Large intestine (tissue), 3 donors: ENCODE data around the gene BATF3. TPM values are rescaled to one million over a fixed set of nuclear protein-coding genes. Genes with fewer than 3 reads are reported as not detected.
"Not testable (repeated sequence)": the region's sequence is repeated elsewhere in the genome, so short reads cannot be mapped to it uniquely, and the experiment has no call there.

ENCODE experiments used
- DNase-seq, 2 donors: peaks; one replicate each; pipeline versions ENCODE4 v3.0.0 to v3.0.0-alpha.2; 2013
- H3K27ac ChIP-seq: one replicate; pipeline ENCODE4 v1.5.1; 2013; ENCODE audit warnings: low read length
- H3K27me3 ChIP-seq: 2 replicates; pipeline ENCODE4 v1.6.1; 2013; ENCODE audit warnings: low read length; ENCODE audit not compliant: control insufficient read depth, insufficient read depth
- H3K36me3 ChIP-seq: 2 replicates; pipeline ENCODE4 v1.6.1; 2013; ENCODE audit warnings: low read length; ENCODE audit not compliant: control insufficient read depth, insufficient read depth
- H3K4me1 ChIP-seq: one replicate; pipeline ENCODE4 v1.6.1; 2013; ENCODE audit warnings: low read length; ENCODE audit not compliant: control insufficient read depth, insufficient read depth
- H3K4me3 ChIP-seq: one replicate; pipeline ENCODE4 v1.5.1; 2013; ENCODE audit warnings: low read length
- H3K9me3 ChIP-seq: one replicate; pipeline ENCODE4 v1.6.1; 2013; ENCODE audit warnings: mild to moderate bottlenecking, low read depth, low read length, moderate library complexity; ENCODE audit not compliant: control insufficient read depth
- WGBS: methylation state at CpG from one replicate; pipeline ENCODE4 v1.1.5; 2013; ENCODE audit warnings: low lambda C conversion rate; ENCODE audit not compliant: insufficient coverage; 5-methylcytosine and 5-hydroxymethylcytosine counted together
- polyA plus RNA-seq: library from polyadenylated mRNA; unstranded; fragments of 120-200 nt; gene quantifications from one replicate; pipeline ENCODE4 v1.2.1, GENCODE V29; 2013

BATF3 gene
- polyA plus RNA-seq, 1 donor = 3.0 TPM

- Histone ChIP-seq H3K4me1 (peaks cover 31% of the 10 kb centered on the region), H3K9me3 (no peaks in the 10 kb centered on the region), H3K4me3 (no peak overlapping the region), H3K36me3 (no peaks in the 10 kb centered on the region), H3K27me3 (no peaks in the 10 kb centered on the region), H3K27ac (no peak overlapping the region)
- no CpG with 5 or more reads among the region's 3 CpGs for WGBS
- no peak for DNase-seq
Measured at GRCh38 chr1:212648431-212648830, 51.2 kb downstream of the BATF3 start.

GRCh38 chr1:212647004-212647403 is 52.6 kb downstream of the BATF3 start:
- Histone ChIP-seq H3K4me3 (no peak overlapping the region), H3K9me3 (no peaks in the 10 kb centered on the region), H3K27me3 (no peaks in the 10 kb centered on the region), H3K36me3 (no peaks in the 10 kb centered on the region), H3K4me1 (peaks cover 32% of the 10 kb centered on the region), H3K27ac (no peak overlapping the region)
- no peak for DNase-seq
- no CpG with 5 or more reads among the region's 11 CpGs for WGBS

- DNase-seq = no peak
- WGBS = no CpG with 5 or more reads among the region's 19 CpGs
- no peak overlapping the region for H3K4me3 ChIP-seq
- H3K27ac ChIP-seq = no peak overlapping the region
- no peaks in the 10 kb centered on the region for H3K9me3 ChIP-seq
- H3K4me1 ChIP-seq = peaks cover 32% of the 10 kb centered on the region
- H3K36me3 ChIP-seq = no peaks in the 10 kb centered on the region
- H3K27me3 ChIP-seq = no peaks in the 10 kb centered on the region
Measured at GRCh38 chr1:212646588-212646987, 53.1 kb downstream of the BATF3 start.

GRCh38 chr1:212645546-212646543 is 53.8 kb downstream of the BATF3 start:
- WGBS = 11% methylated on average over 4 of the region's 13 CpGs
- Histone ChIP-seq H3K9me3 (no peaks in the 10 kb centered on the region), H3K4me3 (no peak overlapping the region), H3K27ac (peak overlapping the region; percentile 73), H3K36me3 (no peaks in the 10 kb centered on the region), H3K4me1 (peaks cover 32% of the 10 kb centered on the region), H3K27me3 (no peaks in the 10 kb centered on the region)
- DNase-seq = peak; percentile 55 to 84

GRCh38 chr1:212644866-212645545 is 54.6 kb downstream of the BATF3 start:
- no peaks in the 10 kb centered on the region for H3K27me3 ChIP-seq
- H3K36me3 ChIP-seq = no peaks in the 10 kb centered on the region
- no peaks in the 10 kb centered on the region for H3K9me3 ChIP-seq
- no peak overlapping the region for H3K4me3 ChIP-seq
- H3K4me1 ChIP-seq = peaks cover 32% of the 10 kb centered on the region
- peak overlapping the region; percentile 73 for H3K27ac ChIP-seq
- peak in 1 of 2 donors; percentile 49 for DNase-seq
- WGBS = 82% methylated on average over 4 of the region's 6 CpGs

GRCh38 chr1:212643877-212644276 is 55.8 kb downstream of the BATF3 start:
- WGBS = no CpG with 5 or more reads among the region's 2 CpGs
- no peak for DNase-seq
- no peaks in the 10 kb centered on the region for H3K36me3 ChIP-seq
- no peak overlapping the region for H3K4me3 ChIP-seq
- H3K9me3 ChIP-seq = no peaks in the 10 kb centered on the region
- H3K4me1 ChIP-seq = peaks cover 32% of the 10 kb centered on the region
- no peak overlapping the region for H3K27ac ChIP-seq
- no peaks in the 10 kb centered on the region for H3K27me3 ChIP-seq

GRCh38 chr1:212641956-212642355 is 57.7 kb downstream of the BATF3 start:
- no CpG with 5 or more reads among the region's 1 CpG for WGBS
- no peak overlapping the region for H3K4me3 ChIP-seq
- H3K9me3 ChIP-seq = no peaks in the 10 kb centered on the region
- no peaks in the 10 kb centered on the region for H3K27me3 ChIP-seq
- no peaks in the 10 kb centered on the region for H3K36me3 ChIP-seq
- H3K4me1 ChIP-seq = peaks cover 38% of the 10 kb centered on the region
- H3K27ac ChIP-seq = no peak overlapping the region
- no peak for DNase-seq

GRCh38 chr1:212640223-212640878 is 59.3 kb downstream of the BATF3 start:
- 100% methylated on average over 1 of the region's 3 CpGs for WGBS
- no peak for DNase-seq

GRCh38 chr1:212639524-212639923 is 60.1 kb downstream of the BATF3 start:
- H3K36me3 ChIP-seq, H3K27me3 ChIP-seq, H3K4me3 ChIP-seq, DNase-seq, H3K27ac ChIP-seq, H3K9me3 ChIP-seq: not testable (repeated sequence)
- H3K4me1 ChIP-seq = peaks cover 37% of the 10 kb centered on the region
- 80% methylated on average over 1 of the region's 2 CpGs for WGBS

More at GRCh38 chr1:212640223-212640878, 59.3 kb downstream of the BATF3 start:
- no peaks in the 10 kb centered on the region for H3K27me3 ChIP-seq
- H3K4me1 ChIP-seq = peaks cover 42% of the 10 kb centered on the region
- no peak overlapping the region for H3K27ac ChIP-seq
- H3K4me3 ChIP-seq = no peak overlapping the region
- H3K9me3 ChIP-seq = no peaks in the 10 kb centered on the region
- H3K36me3 ChIP-seq = no peaks in the 10 kb centered on the region

- WGBS = no CpG with 5 or more reads among the region's 4 CpGs
- H3K4me1 ChIP-seq = peaks cover 29% of the 10 kb centered on the region
- H3K27ac ChIP-seq = no peak overlapping the region
Measured at GRCh38 chr1:212638492-212639151, 61.0 kb downstream of the BATF3 start.

More at GRCh38 chr1:212638492-212639151, 61.0 kb downstream of the BATF3 start:
- H3K4me3 ChIP-seq = no peak overlapping the region
- DNase-seq = no peak
- H3K9me3 ChIP-seq = no peaks in the 10 kb centered on the region
- no peaks in the 10 kb centered on the region for H3K36me3 ChIP-seq
- H3K27me3 ChIP-seq = no peaks in the 10 kb centered on the region
